Measurements from ENCODE around the gene CD22.
A peak's percentile ranks its signal among the peaks of the same experiment; 100 is the strongest.

CD22 gene

DNA sequence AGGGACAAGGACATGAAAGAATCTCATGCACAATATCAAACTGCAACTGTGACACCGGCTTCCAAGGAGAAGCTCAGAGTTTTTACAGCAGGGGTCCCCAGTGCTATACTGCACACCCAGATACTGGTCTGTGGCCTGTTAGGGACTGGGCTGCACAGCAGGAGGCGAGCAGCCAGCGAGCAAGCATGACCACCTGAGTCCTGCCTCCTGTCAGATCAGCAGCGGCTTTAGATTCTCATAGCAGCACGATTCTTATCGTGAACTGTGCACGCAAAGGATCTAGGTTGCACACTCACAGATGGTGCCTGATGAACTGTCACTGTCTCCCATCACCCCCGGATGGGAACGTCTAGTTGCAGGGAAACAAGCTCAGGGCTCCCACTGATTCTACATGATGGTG lies 13.1 kb upstream of the CD22 start:
- no peak for DNase-seq

GRCh38 chr19:35316560-35316959 lies 12.4 kb upstream of the CD22 start:
- no peak for DNase-seq

GRCh38 chr19:35317464-35318043 lies 11.4 kb upstream of the CD22 start:
- DNase-seq: no peak

DNA sequence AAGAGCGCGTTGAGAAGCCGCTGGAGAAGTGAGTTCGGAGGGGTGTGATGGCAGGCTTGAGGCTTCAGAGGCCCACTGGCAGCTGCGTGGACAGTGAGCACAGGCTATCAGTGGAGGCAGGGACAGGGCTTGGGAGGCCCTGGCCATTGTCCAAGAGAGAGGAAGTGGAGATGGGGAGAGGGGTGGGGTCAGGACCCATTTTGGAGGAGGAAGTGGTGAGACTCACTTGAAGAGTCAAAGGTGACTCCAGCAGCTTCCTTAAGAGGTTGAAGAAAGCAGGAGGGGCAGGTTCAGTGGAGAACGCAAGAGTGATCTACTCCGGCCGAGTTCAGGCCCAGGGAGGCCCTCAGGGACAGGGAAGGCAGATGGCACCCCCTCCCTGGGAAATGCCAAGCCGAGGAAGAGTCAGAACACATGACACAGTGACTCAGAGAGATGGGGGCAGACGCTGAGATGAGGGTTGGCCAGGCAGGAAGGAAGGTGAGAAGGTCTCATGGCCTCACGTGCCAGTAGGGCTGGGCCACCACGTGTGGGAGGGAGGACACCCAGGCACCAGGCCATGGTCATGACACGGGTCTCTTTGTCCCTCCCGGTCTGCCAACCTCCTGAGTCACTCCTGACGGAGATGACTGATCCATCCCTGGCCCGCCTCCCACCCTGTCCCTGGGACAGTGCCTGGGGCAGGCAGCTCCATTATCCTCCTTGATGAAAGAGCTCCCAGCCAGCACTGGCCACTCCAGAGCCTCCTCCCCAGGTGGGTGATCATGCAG lies 10.1 kb upstream of the CD22 start:
- no peak for DNase-seq

DNA sequence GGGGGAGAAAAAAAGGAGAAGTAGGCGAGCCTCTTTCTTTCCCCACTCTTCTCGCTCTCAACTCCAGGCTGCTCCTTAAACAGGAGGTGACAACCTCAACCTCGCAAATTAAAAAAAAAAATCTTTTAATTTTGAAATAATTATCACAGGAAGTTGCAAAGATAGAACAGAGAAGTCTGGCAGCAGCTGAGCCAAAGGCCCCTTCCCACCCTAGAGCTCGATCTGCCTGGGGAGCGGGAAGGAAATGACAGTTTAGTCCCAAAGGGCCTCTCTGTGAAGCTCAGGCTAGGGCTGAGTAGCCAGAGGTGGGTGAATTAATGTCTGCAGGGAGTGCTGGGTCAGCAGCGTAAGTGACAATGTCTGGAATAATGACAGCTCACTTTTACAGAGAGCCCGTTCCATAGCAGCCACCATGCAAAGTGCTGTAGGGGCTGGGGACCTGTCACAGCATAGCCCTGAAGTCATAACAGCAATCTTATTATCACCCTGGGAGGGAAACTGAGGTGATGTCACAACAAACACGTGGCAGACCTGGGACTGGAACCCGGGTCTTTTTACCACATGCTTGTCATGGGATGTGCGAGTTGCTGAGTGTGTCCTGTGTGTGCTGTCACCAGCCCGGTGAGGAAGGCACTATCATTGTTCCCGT lies 8.8 kb upstream of the CD22 start:
- DNase-seq: no peak

DNA sequence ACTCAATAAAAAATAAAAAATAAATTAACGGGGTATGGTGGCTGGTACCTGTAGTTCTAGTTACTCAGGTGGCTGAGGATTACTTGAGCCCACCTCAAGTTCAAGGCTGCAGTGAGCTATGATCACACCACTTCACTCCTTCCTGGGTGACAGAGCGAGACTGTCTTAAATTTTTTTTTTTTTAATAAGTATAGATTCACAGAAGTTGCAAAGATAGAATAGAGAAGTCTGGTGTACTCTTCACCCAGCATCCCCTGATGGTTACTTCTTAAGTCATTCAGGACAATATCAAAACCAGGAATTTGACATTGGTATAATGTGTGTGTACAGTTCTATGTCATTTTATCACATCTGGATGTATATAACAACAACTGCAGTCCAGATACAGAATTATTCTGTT lies 7.7 kb upstream of the CD22 start:
- DNase-seq: no peak

GRCh38 chr19:35322014-35322413 lies 7.0 kb upstream of the CD22 start:
- no peak for DNase-seq

- no peak for DNase-seq
Measured at GRCh38 chr19:35327642-35328041, 1.3 kb upstream of the CD22 start.

GRCh38 chr19:35329323-35329722 lies 336 bp downstream of the CD22 start:
- no peak for DNase-seq

DNA sequence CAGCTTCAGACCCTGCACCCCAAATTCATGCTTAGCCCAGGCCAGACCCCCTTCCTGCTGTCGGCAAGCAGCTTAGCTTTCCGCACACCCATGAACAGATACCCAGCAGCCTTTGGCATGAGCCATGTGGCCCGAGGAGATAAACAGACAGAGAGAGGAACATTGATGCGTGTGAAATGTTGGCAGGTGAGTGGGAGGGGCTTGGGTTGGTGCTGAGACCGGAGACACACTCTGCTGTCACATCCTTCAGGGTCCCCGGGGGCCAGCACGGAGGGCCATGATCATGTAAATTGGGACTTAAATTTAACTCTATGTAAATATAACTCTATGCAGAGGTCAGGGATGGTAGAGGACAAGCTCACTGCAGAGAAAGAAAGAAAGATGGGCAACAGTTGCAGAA lies 1.5 kb downstream of the CD22 start:
- no peak for DNase-seq

DNA sequence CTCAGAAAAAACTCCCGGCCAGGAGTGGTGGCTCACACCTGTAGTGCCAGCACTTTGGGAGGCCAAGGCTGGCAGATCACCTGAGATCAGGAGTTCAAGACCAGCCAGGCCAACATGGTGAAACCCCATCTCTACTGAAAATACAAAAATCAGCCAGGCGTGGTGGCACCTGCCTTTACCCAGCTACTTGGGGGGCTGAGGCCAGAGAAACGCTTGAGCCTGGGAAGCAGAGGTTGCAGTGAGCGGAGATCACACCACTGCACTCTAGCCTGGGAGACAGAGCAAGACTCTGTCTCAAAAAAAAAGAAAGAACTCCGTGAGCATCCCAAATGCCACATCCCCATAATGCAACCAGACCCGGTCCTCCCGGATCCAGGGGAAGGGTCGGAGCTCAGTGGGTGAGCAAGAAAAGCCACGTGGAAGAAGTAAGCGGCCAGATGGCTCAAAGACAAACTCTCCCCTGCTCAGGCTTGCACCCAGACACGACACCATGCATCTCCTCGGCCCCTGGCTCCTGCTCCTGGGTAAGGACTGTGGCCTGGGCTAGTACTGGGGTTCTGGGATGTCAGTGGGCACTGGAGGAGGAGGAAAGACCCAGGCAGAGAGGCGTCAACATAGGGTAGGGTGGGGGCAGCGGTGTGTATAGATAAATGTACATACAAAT lies 2.7 kb downstream of the CD22 start:
- DNase-seq: no peak

GRCh38 chr19:35332817-35333216 lies 3.8 kb downstream of the CD22 start:
- DNase-seq: peak; percentile 19

GRCh38 chr19:35334144-35334753 lies 5.3 kb downstream of the CD22 start:
- DNase-seq: no peak

DNA sequence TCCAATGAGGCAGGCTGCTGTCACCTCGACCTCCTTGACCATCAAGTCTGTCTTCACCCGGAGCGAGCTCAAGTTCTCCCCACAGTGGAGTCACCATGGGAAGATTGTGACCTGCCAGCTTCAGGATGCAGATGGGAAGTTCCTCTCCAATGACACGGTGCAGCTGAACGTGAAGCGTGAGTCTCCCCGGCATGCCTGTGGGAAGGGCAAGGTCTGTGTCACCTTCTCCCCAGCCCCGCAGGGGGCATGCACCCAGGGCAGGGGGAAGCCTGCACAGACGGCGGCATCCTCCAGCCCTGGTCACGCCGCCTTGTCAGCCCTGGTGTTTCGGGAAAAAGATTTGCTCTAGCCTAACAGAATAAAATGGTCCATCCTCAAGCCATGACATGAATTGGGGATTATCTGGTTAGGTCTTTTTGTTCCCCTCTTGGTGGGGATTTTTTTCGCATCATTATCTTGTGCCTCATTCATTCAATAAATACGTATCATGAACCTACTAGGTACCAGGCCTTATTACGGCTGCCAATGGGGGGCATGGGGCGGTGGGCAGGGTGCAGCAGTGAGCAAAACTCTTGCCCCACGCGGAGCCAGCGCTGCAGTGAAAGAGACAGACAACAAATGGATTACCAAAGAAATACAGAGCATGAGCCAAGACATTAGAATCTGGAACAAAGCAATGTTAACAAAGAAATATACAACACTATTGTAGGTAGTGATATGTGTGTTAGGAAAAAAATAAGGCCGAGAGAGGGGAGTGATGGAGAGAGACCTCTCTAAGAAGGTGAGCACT lies 7.4 kb downstream of the CD22 start:
- no peak for DNase-seq

DNA sequence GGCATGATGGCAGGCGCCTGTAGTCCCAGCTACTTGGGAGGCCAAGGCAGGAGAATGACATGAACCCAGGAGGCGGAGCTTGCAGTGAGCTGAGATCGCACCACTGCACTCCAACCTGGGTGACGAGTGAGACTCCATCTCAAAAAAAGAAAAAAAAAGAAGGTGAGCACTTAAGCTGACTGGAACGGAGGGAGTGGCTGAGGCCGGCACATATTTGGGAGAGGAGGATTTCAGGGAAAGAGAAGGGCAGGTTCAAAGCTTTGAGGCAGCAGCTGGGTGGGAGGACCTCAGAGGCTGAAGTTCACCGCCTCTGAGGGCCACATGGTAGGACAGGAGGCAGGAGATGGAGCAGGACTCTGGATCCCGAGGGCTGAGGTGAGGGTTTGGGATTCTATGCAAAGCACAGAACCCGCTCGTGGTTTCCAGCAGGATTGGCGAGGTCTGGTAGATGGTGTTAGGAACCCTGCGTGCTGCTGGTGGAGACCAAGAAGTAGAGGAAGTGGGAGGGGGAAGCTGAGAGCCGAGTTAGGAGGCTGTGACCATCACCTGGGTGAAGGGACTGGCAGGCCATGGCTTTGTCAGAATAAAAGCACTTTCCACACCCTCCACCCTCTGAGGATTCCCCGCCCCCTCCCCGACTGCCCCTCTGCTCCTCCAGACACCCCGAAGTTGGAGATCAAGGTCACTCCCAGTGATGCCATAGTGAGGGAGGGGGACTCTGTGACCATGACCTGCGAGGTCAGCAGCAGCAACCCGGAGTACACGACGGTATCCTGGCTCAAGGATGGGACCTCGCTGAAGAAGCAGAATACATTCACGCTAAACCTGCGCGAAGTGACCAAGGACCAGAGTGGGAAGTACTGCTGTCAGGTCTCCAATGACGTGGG lies 8.4 kb downstream of the CD22 start:
- no peak for DNase-seq

DNA sequence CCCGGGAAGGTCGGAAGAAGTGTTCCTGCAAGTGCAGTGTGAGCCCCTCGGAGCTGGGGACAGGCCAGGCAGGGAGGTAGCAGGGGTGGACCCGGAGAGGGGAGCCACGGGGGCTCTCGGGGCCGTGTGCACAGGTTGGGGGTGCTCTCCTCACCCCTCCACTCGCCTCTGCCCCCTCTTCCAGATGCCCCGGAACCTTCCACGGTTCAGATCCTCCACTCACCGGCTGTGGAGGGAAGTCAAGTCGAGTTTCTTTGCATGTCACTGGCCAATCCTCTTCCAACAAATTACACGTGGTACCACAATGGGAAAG lies 9.0 kb downstream of the CD22 start:
- no peak for DNase-seq

DNA sequence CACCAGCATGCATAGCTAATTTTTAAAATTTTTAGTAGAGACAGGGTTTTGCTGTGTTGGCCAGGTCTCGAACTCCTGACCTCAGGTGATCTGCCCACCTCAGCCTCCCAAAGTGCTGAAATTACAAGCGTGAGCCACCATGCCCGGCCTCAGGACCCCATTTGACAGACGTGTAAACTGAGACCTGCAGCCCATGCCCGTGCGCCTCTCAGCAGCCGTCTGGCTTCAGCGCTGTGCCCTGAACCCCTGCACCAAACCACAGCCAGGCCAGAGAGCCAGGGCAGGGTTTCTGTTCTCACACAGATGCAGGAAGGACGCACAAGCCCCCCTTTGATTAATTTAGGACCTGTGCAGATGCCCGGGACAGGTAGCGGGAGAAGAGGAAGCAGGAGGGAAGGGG lies 11.4 kb downstream of the CD22 start:
- no peak for DNase-seq

- DNase-seq: no peak
Measured at GRCh38 chr19:35341006-35341405, 12.0 kb downstream of the CD22 start.

- DNase-seq: no peak
Measured at GRCh38 chr19:35341565-35342225, 12.7 kb downstream of the CD22 start.

GRCh38 chr19:35342430-35342829 lies 13.4 kb downstream of the CD22 start:
- DNase-seq: no peak

GRCh38 chr19:35344511-35345031 lies 15.6 kb downstream of the CD22 start:
- no peak for DNase-seq

Data from stimulated activated CD4-positive, alpha-beta T cell treated with anti-CD3 and anti-CD28 coated beads, Interleukin-4, amount 100 ng/mL, for 1 hour (primary cell).